Activated CD8-positive, alpha-beta memory T cell treated with anti-CD3 and anti-CD28 coated beads, Interleukin-2, amount 50 U/mL, for 24 hours (primary cell): ENCODE data around the gene POF1B.

Experiments used
- DNase-seq: peaks from one replicate; pipeline ENCODE4 v3.0.0-alpha.2; 2020; ENCODE audit errors: extremely low read depth

The POF1B gene

GRCh38 chrX:85243761-85244449 is 135.6 kb downstream of the POF1B start, which contains the start of the genes SATL1 and ZNF711:
TSS of gene SATL1 (minus strand) at chrX:85243779. CDS start at chrX:85108968, 134,811 bp downstream.
TSS of gene ZNF711 (plus strand) at chrX:85243991. CDS start at chrX:85247573, 3,582 bp downstream.
- no peak for DNase-seq

DNA sequence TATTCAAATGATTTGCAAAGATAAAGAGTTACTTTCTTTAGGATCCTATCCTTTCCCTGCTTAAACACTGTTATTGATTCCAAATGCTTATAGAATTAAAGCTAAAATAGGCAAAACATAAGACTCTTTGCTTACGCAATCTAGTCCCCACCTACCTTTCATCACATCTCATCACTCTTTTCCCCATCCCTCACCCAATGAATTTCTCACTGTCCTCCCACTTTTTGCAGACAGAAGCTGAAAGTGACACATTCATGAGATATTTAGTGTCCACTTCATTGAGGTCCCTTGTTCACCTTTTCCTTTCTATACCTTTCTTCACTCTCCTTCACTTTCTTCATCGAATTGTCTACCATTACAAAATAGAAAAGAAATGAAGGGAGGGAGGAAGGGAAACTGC is 136.3 kb downstream of the POF1B start:
- DNase-seq = no peak
